MM.1S (cell line): ENCODE measurements around the gene TMSB15C.
"Not testable (repeated sequence)": the region's sequence is repeated elsewhere in the genome, so short reads cannot be mapped to it uniquely, and the experiment has no call there.

Experiments used
- DNase-seq: peaks from one replicate; pipeline ENCODE4 v3.0.0-alpha.2; 2015
- H2AFZ ChIP-seq: fragments of 300-600 bp; sonication (generic); 2 replicates; pipeline ENCODE4 v1.6.0; 2016; ENCODE audit warnings: antibody characterized with exemption, low read length
- H3F3A ChIP-seq: fragments of 300-600 bp; sonication (generic); 2 replicates; pipeline ENCODE4 v1.6.1; 2016; ENCODE audit warnings: mild to moderate bottlenecking, antibody characterized with exemption, low read length, moderate library complexity, mixed read lengths; ENCODE audit not compliant: insufficient read depth
- H3K27ac ChIP-seq: fragments of 300-600 bp; sonication (generic); 2 replicates; pipeline ENCODE4 v1.5.1; 2016; ENCODE audit warnings: mild to moderate bottlenecking, low read length
- H3K27me3 ChIP-seq: fragments of 300-600 bp; sonication (generic); replicated peaks from 2 replicates; pipeline ENCODE4 v1.6.0; 2016; ENCODE audit warnings: low read length; ENCODE audit not compliant: insufficient read depth
- H3K36me3 ChIP-seq: fragments of 300-600 bp; sonication (generic); replicated peaks from 2 replicates; pipeline ENCODE4 v1.6.1; 2016; ENCODE audit warnings: mild to moderate bottlenecking, low read length, mixed read lengths; ENCODE audit not compliant: insufficient read depth
- H3K4me1 ChIP-seq: fragments of 300-600 bp; sonication (generic); 2 replicates; pipeline ENCODE4 v1.6.1; 2016; ENCODE audit warnings: low read length, mixed read lengths
- H3K4me2 ChIP-seq: fragments of 300-600 bp; sonication (generic); 2 replicates; pipeline ENCODE4 v1.6.0; 2016; ENCODE audit warnings: low read depth, low read length
- H3K4me3 ChIP-seq: fragments of 300-600 bp; sonication (generic); 2 replicates; pipeline ENCODE4 v1.5.1; 2016; ENCODE audit warnings: low read length, mixed read lengths
- H3K79me2 ChIP-seq: fragments of 300-600 bp; sonication (generic); 2 replicates; pipeline ENCODE4 v1.6.1; 2016; ENCODE audit warnings: mixed run types, low read length, mixed read lengths
- H3K9ac ChIP-seq: fragments of 300-600 bp; sonication (generic); 2 replicates; pipeline ENCODE4 v1.6.1; 2016; ENCODE audit warnings: low read length, mixed read lengths
- H3K9me2 ChIP-seq: fragments of 300-600 bp; sonication (generic); replicated peaks from 2 replicates; pipeline ENCODE4 v1.6.1; 2016; ENCODE audit warnings: mild to moderate bottlenecking, low read length, mixed read lengths; ENCODE audit not compliant: insufficient read depth
- H3K9me3 ChIP-seq: fragments of 300-600 bp; sonication (generic); replicated peaks from 2 replicates; pipeline ENCODE4 v1.6.1; 2016; ENCODE audit warnings: mild to moderate bottlenecking, low read length, mixed read lengths; ENCODE audit not compliant: insufficient read depth
- H4K20me1 ChIP-seq: fragments of 300-600 bp; sonication (generic); 2 replicates; pipeline ENCODE4 v1.6.1; 2016; ENCODE audit warnings: mild to moderate bottlenecking, low read length, moderate library complexity, mixed read lengths; ENCODE audit not compliant: insufficient read depth
- CTCF ChIP-seq: fragments of 300-600 bp; sonication (generic); IDR thresholded peaks from 2 replicates; pipeline ENCODE4 v1.5.1; 2016; ENCODE audit warnings: antibody characterized with exemption, low read length, mixed read lengths
- EZH2 ChIP-seq: fragments of 300-600 bp; sonication (generic); optimal IDR thresholded peaks from 2 replicates; pipeline ENCODE3; 2017; ENCODE audit warnings: low read depth, mild to moderate bottlenecking, antibody characterized with exemption, low read length, mixed read lengths
- EZH2phosphoT487 ChIP-seq: fragments of 300-600 bp; sonication (generic); IDR thresholded peaks from 2 replicates; pipeline ENCODE4 v1.6.1; 2018; ENCODE audit warnings: antibody characterized with exemption, low read length

The TMSB15C gene

GRCh38 chrX:104085477-104085876 is 9.4 kb upstream of the TMSB15C start:
- no peak for TF ChIP-seq EZH2
- TF ChIP-seq CTCF, result no peak
- TF ChIP-seq EZH2phosphoT487, result no peak
- H3K36me3 ChIP-seq, result no peaks in the 10 kb centered on the region
- H3K4me3 ChIP-seq, result no peak overlapping the region
- no peak for DNase-seq
- H3K79me2 ChIP-seq, result no peaks in the 10 kb centered on the region
- no peaks in the 10 kb centered on the region for H3K4me1 ChIP-seq
- no peaks in the 10 kb centered on the region for H4K20me1 ChIP-seq
- no peak overlapping the region for H2AFZ ChIP-seq
- H3K9ac ChIP-seq, result no peak overlapping the region
- no peaks in the 10 kb centered on the region for H3K9me3 ChIP-seq
- H3K9me2 ChIP-seq, result no peaks in the 10 kb centered on the region
- H3K27ac ChIP-seq, result no peak overlapping the region
- H3K4me2 ChIP-seq, result no peak overlapping the region
- H3K27me3 ChIP-seq, result no peaks in the 10 kb centered on the region
- H3F3A ChIP-seq, result no peaks in the 10 kb centered on the region

- Histone ChIP-seq H3K4me2 (no peak overlapping the region), H2AFZ (no peak overlapping the region)
- no peak for TF ChIP-seq CTCF
- TF ChIP-seq EZH2phosphoT487, result no peak
Observed at GRCh38 chrX:104084534-104085277, 8.7 kb upstream of the TMSB15C start.

GRCh38 chrX:104084063-104084462 is 8.0 kb upstream of the TMSB15C start:
- no peak overlapping the region for H3K27ac ChIP-seq
- no peaks in the 10 kb centered on the region for H3K27me3 ChIP-seq
- TF ChIP-seq EZH2phosphoT487 (no peak), EZH2 (no peak)
- H3K79me2 ChIP-seq, result no peaks in the 10 kb centered on the region
- H3K9me3 ChIP-seq, result no peaks in the 10 kb centered on the region
- no peaks in the 10 kb centered on the region for H3F3A ChIP-seq
- no peaks in the 10 kb centered on the region for H3K36me3 ChIP-seq
- H3K4me2 ChIP-seq, result no peak overlapping the region
- no peaks in the 10 kb centered on the region for H3K4me1 ChIP-seq
- no peak for DNase-seq
- H2AFZ ChIP-seq, result no peak overlapping the region
- no peaks in the 10 kb centered on the region for H4K20me1 ChIP-seq
- H3K4me3 ChIP-seq, result no peak overlapping the region
- no peak overlapping the region for H3K9ac ChIP-seq
- no peaks in the 10 kb centered on the region for H3K9me2 ChIP-seq

More at GRCh38 chrX:104084534-104085277, 8.7 kb upstream of the TMSB15C start:
- H3K9me2 ChIP-seq, result no peaks in the 10 kb centered on the region
- no peak overlapping the region for H3K27ac ChIP-seq
- no peaks in the 10 kb centered on the region for H3K79me2 ChIP-seq
- no peak for DNase-seq
- no peak overlapping the region for H3K9ac ChIP-seq
- H3K27me3 ChIP-seq, result no peaks in the 10 kb centered on the region
- no peaks in the 10 kb centered on the region for H3K9me3 ChIP-seq
- H3K36me3 ChIP-seq, result no peaks in the 10 kb centered on the region
- H3K4me1 ChIP-seq, result no peaks in the 10 kb centered on the region
- no peaks in the 10 kb centered on the region for H3F3A ChIP-seq
- H3K4me3 ChIP-seq, result no peak overlapping the region
- no peaks in the 10 kb centered on the region for H4K20me1 ChIP-seq

GRCh38 chrX:104077854-104078253 is 1.8 kb upstream of the TMSB15C start:
- not testable (repeated sequence) for H3K27me3 ChIP-seq, H4K20me1 ChIP-seq, H3K9me3 ChIP-seq, H3K4me1 ChIP-seq, H3K79me2 ChIP-seq, H2AFZ ChIP-seq, H3K27ac ChIP-seq, H3K36me3 ChIP-seq, H3K4me2 ChIP-seq, DNase-seq, H3K9ac ChIP-seq, H3K9me2 ChIP-seq, H3F3A ChIP-seq, H3K4me3 ChIP-seq

GRCh38 chrX:104062636-104063035 is 13.4 kb downstream of the TMSB15C start:
- H3K79me2 ChIP-seq, H3K4me3 ChIP-seq, H3K27me3 ChIP-seq, H3F3A ChIP-seq, DNase-seq, H3K4me1 ChIP-seq, H3K9me3 ChIP-seq, H4K20me1 ChIP-seq, H2AFZ ChIP-seq, H3K9me2 ChIP-seq, H3K4me2 ChIP-seq, H3K27ac ChIP-seq, H3K9ac ChIP-seq, H3K36me3 ChIP-seq: not testable (repeated sequence)

- H3K27ac ChIP-seq, H3K4me2 ChIP-seq, H3K9me2 ChIP-seq, DNase-seq, H2AFZ ChIP-seq, H3K9ac ChIP-seq, H3K27me3 ChIP-seq, H3K36me3 ChIP-seq, H3K4me1 ChIP-seq, H3K4me3 ChIP-seq, H3K9me3 ChIP-seq, H3K79me2 ChIP-seq, H4K20me1 ChIP-seq, H3F3A ChIP-seq: not testable (repeated sequence)
Observed at GRCh38 chrX:104054956-104055355, 21.1 kb downstream of the TMSB15C start.
